Gastrocnemius medialis (tissue), 4 donors: ENCODE measurements around the gene TP53AIP1.

ENCODE experiments used
- CTCF ChIP-seq, 5 experiments: fragments of 450-650 bp in 3 of 5; fragments of 200-600 bp in 2 of 5; sonication (generic) in 2 of 5; IDR thresholded peaks in 4 of 5; conservative IDR thresholded peaks in 1 of 5; 1 replicate in 4 of 5; 2 replicates in 1 of 5; pipeline ENCODE4 v1.5.1; 2016 to 2019; ENCODE audit warnings: antibody characterized with exemption in 5 of 5, mild to moderate bottlenecking in 3 of 5, moderate library complexity in 3 of 5
- POLR2A ChIP-seq, 2 donors: fragments of 450-650 bp; IDR thresholded peaks; one replicate each; pipeline ENCODE4 v1.6.1; 2017; ENCODE audit warnings: antibody characterized with exemption in 2 of 2, mild to moderate bottlenecking in 2 of 2, moderate library complexity in 2 of 2

GRCh38 chr11:128941110-128941509 lies 1.6 kb downstream of the TP53AIP1 start:
- TF ChIP-seq POLR2A (IDR thresholded peaks at IDR 0.05) (no peak), CTCF (IDR thresholded peaks at IDR 0.05 in 4 of 5, conservative IDR thresholded peaks at IDR 0.05 in 1 of 5) (no peak)
